Cardiac muscle cell (in vitro differentiated cells and primary cell): ENCODE data around the gene A3GALT2. TPM values are rescaled to one million over a fixed set of nuclear protein-coding genes. Genes with fewer than 3 reads are reported as not detected.

Experiments
- DNase-seq, 2 donors: peaks; one replicate each; pipeline versions ENCODE4 v3.0.0 to v3.0.0-alpha.2; 2010 to 2017; ENCODE audit warnings: low read depth in 1 of 2, low spot score in 1 of 2
- H3K27ac ChIP-seq: fragments of 200-600 bp; sonication (generic); 2 replicates; pipeline ENCODE4 v1.5.1; 2016
- H3K27me3 ChIP-seq: fragments of 200-600 bp; sonication (generic); 2 replicates; pipeline ENCODE4 v1.6.0; 2016; ENCODE audit warnings: control low read depth
- H3K36me3 ChIP-seq: fragments of 200-600 bp; sonication (generic); 2 replicates; pipeline ENCODE4 v1.5.1; 2016; ENCODE audit warnings: control low read depth
- H3K4me1 ChIP-seq: fragments of 200-600 bp; sonication (generic); 2 replicates; pipeline ENCODE4 v1.8.1; 2017; ENCODE audit warnings: low read depth, mild to moderate bottlenecking, mixed run types
- H3K4me3 ChIP-seq: fragments of 200-600 bp; sonication (generic); 2 replicates; pipeline ENCODE4 v1.5.1; 2016; ENCODE audit warnings: mild to moderate bottlenecking
- H3K9me3 ChIP-seq: fragments of 200-600 bp; sonication (generic); 2 replicates; pipeline ENCODE4 v1.5.1; 2017; ENCODE audit warnings: low read depth, mild to moderate bottlenecking, control low read depth
- polyA plus RNA-seq: library from polyadenylated mRNA; unstranded; fragments of >200 nt; fragmentation: Nextera tagmentation; extraction: Ambion mirVana; gene quantifications from 2 replicates; pipeline ENCODE4 v1.2.1, GENCODE V29; 2016
- total RNA-seq: library from RNA; depleted of rRNA; stranded (reverse); fragments of >200 nt; gene quantifications from 2 replicates; pipeline ENCODE4 v1.2.3, GENCODE V29; 2016
- TF ChIP-seq, protein P1 (sequence below): IDR thresholded peaks from 2 replicates; pipeline ENCODE4 v1.5.1; 2012; ENCODE audit warnings: low read depth, mild to moderate bottlenecking, low read length

A3GALT2 gene
- total and polyA plus RNA-seq, 2 experiments from 2014 or later: 0.57 TPM; not detected in 1

DNA sequence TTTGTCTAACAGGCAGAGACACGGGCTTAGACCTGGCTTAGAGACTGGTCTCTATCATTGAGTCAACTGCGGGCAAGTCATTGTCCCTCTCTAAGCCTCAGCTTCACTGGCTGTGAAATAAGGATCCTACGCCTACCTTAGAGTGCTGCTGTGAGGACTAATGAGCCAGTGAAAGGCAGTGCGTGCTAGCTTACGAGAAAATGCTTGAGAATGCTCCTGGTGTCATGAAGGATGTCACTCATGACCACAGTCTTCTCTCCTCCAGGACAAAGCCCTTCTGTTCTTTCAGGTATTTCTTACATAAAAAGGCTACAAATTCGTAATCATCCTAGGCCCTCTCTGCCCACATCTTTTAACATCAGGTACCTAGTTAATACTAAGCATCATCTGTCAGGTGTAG, 16.5 kb upstream of the A3GALT2 start:
- H3K36me3 ChIP-seq: peaks cover 5% of the 10 kb centered on the region
- peak overlapping the region; percentile 88 for H3K27ac ChIP-seq
- TF ChIP-seq, protein P1, sequence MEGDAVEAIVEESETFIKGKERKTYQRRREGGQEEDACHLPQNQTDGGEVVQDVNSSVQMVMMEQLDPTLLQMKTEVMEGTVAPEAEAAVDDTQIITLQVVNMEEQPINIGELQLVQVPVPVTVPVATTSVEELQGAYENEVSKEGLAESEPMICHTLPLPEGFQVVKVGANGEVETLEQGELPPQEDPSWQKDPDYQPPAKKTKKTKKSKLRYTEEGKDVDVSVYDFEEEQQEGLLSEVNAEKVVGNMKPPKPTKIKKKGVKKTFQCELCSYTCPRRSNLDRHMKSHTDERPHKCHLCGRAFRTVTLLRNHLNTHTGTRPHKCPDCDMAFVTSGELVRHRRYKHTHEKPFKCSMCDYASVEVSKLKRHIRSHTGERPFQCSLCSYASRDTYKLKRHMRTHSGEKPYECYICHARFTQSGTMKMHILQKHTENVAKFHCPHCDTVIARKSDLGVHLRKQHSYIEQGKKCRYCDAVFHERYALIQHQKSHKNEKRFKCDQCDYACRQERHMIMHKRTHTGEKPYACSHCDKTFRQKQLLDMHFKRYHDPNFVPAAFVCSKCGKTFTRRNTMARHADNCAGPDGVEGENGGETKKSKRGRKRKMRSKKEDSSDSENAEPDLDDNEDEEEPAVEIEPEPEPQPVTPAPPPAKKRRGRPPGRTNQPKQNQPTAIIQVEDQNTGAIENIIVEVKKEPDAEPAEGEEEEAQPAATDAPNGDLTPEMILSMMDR: no peak
- H3K27me3 ChIP-seq: no peaks in the 10 kb centered on the region
- DNase-seq: no peak
- peaks cover 46% of the 10 kb centered on the region for H3K4me1 ChIP-seq
- H3K4me3 ChIP-seq: no peak overlapping the region
- H3K9me3 ChIP-seq: no peaks in the 10 kb centered on the region

DNA sequence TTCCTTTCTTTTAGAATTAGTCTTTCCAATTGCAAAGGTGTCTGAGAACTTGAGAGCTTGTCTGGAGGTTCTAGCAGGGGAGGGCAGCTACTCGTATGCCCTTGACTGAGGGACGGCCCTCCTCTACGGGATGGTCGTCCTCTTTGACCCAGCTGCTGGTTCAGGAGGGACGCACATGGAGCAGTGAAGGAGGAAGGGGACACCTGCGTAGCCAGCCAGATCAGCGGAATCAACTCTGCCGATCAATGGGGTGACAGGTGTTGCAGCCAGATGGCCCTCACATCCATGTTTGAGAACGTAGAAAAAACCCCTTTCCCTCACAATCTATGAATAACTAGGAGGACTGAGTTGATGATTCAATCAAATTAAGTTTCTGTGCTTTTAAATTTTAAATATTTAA, 15.7 kb upstream of the A3GALT2 start:
- Histone ChIP-seq H3K4me1 (peaks cover 38% of the 10 kb centered on the region), H3K27ac (no peak overlapping the region), H3K36me3 (peaks cover 8% of the 10 kb centered on the region), H3K9me3 (no peaks in the 10 kb centered on the region), H3K4me3 (no peak overlapping the region), H3K27me3 (no peaks in the 10 kb centered on the region)
- DNase-seq: no peak
- TF ChIP-seq, protein P1: no peak

DNA sequence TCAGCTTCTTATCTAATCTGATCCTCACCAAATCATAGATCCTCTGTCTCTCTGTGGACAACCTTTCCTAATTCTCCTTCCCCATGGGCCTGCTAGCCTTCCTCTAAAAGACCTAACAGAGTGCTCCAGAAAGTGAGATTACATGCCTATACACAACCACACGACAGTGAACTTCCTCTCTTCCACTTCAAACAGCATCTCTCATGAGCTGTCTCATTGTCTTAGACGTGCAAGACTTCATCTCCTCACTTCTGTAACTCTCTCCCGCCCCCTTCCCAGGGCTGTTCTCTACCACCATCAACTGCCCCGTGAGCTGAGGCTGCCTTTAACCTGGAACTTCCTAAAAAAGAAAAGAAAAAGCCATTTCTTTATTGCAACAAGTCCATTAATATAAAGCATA, 14.1 kb upstream of the A3GALT2 start:
- Histone ChIP-seq H3K36me3 (peaks cover 21% of the 10 kb centered on the region), H3K4me3 (no peak overlapping the region), H3K27ac (no peak overlapping the region), H3K9me3 (no peaks in the 10 kb centered on the region), H3K4me1 (peaks cover 25% of the 10 kb centered on the region), H3K27me3 (no peaks in the 10 kb centered on the region)
- DNase-seq: peak in 1 of 2 donors; percentile 47
- TF ChIP-seq, protein P1: no peak

DNA sequence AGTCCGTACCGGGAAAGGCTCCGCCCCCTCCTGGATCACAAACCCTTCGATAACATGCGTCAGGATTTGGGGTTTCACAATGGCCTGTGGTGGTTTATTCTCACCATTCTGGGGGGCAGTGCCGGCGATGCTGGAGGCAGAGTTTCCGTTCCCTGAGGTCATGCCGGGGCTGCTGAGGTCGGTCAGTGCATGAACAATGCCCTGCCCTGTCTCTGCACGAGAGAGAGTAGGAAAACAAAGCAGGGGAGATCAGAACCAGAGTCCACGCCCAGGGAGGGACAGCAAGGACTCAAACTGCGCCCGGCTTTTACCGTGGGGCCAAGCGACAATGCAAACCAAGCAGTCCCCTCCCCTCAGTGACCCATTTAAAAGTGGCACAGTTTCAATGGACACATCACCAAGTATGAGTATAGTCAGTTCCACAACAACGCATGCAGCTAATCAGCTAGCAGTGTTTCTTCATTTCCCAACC, 13.2 kb upstream of the A3GALT2 start:
- TF ChIP-seq, protein P1: no peak
- Histone ChIP-seq H3K27me3 (no peaks in the 10 kb centered on the region), H3K9me3 (no peaks in the 10 kb centered on the region), H3K27ac (no peak overlapping the region), H3K4me1 (peaks cover 16% of the 10 kb centered on the region), H3K4me3 (no peak overlapping the region), H3K36me3 (peaks cover 30% of the 10 kb centered on the region)
- DNase-seq: peak in 1 of 2 donors; percentile 92

DNA sequence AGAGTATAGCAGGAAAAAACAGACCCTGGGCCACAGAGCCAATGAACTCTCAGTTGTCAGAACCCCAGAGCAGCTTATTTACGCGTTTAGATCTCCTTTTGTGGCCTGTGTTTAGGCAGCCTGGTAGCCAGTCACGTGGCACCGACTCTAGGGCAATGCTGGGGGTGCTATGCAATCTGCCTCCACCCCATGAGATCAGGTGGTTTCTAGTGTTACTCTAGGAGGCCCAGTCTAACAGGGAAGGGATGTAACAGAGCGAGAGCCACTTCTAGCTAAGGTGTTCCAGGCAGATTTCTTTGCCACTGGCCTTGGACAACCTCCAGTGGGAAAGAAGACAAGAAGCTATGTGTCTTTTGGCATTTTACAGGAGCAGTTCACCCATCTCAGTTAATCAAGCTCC, 12.0 kb upstream of the A3GALT2 start:
- Histone ChIP-seq H3K27ac (no peak overlapping the region), H3K27me3 (no peaks in the 10 kb centered on the region), H3K4me1 (peaks cover 4% of the 10 kb centered on the region), H3K36me3 (peaks cover 40% of the 10 kb centered on the region), H3K4me3 (no peak overlapping the region), H3K9me3 (no peaks in the 10 kb centered on the region)
- TF ChIP-seq, protein P1: no peak
- DNase-seq: no peak

DNA sequence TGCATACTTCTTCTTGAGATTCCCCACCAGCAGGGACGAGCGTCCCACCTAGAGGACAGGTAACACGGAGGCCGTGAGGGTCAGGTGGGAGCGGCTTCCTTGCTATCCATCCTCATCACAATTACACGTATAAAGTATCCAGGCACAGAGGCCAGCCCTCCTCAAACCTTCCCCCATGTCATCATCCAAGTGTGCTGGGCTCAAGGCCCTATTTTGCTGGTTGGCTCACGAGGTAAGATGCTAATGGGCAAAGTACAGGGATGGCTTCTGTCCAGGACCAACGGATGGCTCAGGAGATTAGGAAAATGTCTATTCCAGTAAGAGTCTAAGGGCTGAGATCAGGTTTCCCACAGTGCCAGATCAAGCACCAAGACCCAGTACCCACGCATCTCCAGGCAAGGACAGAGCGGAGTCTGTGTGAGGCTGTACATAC, 11.5 kb upstream of the A3GALT2 start:
- H3K9me3 ChIP-seq: no peaks in the 10 kb centered on the region
- H3K27ac ChIP-seq: no peak overlapping the region
- H3K36me3 ChIP-seq: peaks cover 45% of the 10 kb centered on the region
- no peaks in the 10 kb centered on the region for H3K4me1 ChIP-seq
- no peaks in the 10 kb centered on the region for H3K27me3 ChIP-seq
- TF ChIP-seq, protein P1: no peak
- DNase-seq: peak in 1 of 2 donors; percentile 87
- H3K4me3 ChIP-seq: no peak overlapping the region
